ENCODE measurements around the gene EMX1. TPM values are rescaled to one million over a fixed set of nuclear protein-coding genes. Genes with fewer than 3 reads are reported as not detected.

The EMX1 gene
- total RNA-seq, 4 donors from 2014 or later, result 1.1 to 10.0 (median 3.4) TPM; not detected in 1

GRCh38 chr2:72924353-72925240, 7.3 kb downstream of the EMX1 start:
- DNase-seq, result peak in 2 of 3 donors; percentile 1 to 41
- TF ChIP-seq POLR2A (IDR thresholded peaks at IDR 0.05) (no peak), CTCF (IDR thresholded peaks at IDR 0.05) (no peak)
- H3K36me3 ChIP-seq, result no peaks in the 10 kb centered on the region

DNA sequence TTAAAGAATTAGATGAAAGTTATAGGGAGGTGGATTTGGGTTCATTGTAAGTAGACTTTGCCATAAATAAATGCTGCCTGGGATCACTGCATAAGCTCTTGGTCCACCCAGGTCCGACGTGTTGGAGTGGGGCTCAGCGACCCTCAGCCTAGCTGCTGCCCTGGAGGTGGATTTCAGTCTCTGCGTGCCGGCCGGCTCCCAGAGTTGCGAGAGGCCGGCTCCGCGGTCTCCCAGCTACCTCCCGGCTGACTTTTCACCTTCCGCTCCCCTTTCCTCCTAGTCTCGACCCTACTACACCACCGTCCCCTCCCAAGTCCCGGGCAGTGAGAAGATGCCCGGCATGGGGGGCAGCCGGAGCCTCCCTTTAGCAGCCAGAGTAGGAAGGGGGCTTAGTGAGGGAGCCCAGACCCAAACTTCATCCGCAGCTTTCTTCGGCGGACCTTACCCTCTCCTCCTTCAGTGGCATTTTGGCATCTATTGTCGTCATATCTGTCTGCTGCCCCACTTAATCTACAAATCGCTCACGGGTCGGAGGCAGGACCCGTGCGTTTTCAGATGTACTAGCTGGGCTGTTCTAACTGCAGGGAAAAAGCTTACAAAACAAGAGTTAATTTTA, 8.1 kb downstream of the EMX1 start:
- H3K4me1 ChIP-seq, result peaks cover 0 to 19% (median 8%) of the 10 kb centered on the region in 4 donors
- peaks cover 0 to 46% of the 10 kb centered on the region in 2 donors for H3K27me3 ChIP-seq
- no peak for TF ChIP-seq POLR2A (IDR thresholded peaks at IDR 0.05)
- TF ChIP-seq CTCF (IDR thresholded peaks at IDR 0.05), result no peak
- peak in 2 of 3 donors; percentile 12 to 36 for DNase-seq
- no peak overlapping the region for H3K4me3 ChIP-seq
- H3K9me3 ChIP-seq, result no peaks in the 10 kb centered on the region
- no peaks in the 10 kb centered on the region for H3K36me3 ChIP-seq
- H3K27ac ChIP-seq, result no peak overlapping the region

More at GRCh38 chr2:72924353-72925240, 7.3 kb downstream of the EMX1 start:
- H3K27me3 ChIP-seq, result peaks cover 0 to 55% of the 10 kb centered on the region in 2 donors
- H3K27ac ChIP-seq, result no peak overlapping the region
- H3K4me1 ChIP-seq, result peaks cover 3 to 27% (median 14%) of the 10 kb centered on the region in 4 donors
- no peak overlapping the region for H3K4me3 ChIP-seq
- no peaks in the 10 kb centered on the region for H3K9me3 ChIP-seq

DNA sequence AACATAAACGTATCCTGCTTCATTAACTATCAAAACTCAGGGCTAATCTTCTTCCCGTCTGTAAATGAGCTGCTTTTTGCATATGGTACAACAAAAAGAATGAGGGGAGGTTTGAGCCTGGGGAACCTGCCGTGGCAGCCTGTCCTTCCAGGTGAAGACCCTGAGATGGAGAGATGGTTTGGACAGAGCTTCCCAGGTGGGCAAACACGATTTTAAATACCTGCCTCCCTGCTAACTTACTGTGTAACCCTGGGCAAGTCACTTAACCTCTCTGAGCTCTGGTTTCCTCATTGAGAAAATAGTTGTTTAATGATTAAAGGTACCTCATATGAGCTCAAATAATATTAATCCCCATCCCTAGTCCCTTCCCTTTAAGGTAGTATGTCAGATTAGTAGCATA, 9.0 kb downstream of the EMX1 start:
- DNase-seq, result peak in 1 of 3 donors; percentile 3
- TF ChIP-seq CTCF (IDR thresholded peaks at IDR 0.05), result no peak
- TF ChIP-seq POLR2A (IDR thresholded peaks at IDR 0.05), result no peak
- no peak overlapping the region for H3K4me3 ChIP-seq
- no peaks in the 10 kb centered on the region for H3K36me3 ChIP-seq
- H3K4me1 ChIP-seq, result peaks cover 0 to 13% (median 3%) of the 10 kb centered on the region in 4 donors
- H3K27me3 ChIP-seq, result peaks cover 0 to 37% of the 10 kb centered on the region in 2 donors
- no peaks in the 10 kb centered on the region for H3K9me3 ChIP-seq
- H3K27ac ChIP-seq, result no peak overlapping the region

- Histone ChIP-seq H3K4me3 (no peak overlapping the region), H3K27ac (no peak overlapping the region), H3K9me3 (no peaks in the 10 kb centered on the region), H3K4me1 (peaks cover 0 to 13% (median 3%) of the 10 kb centered on the region in 4 donors), H3K27me3 (peaks cover 0 to 31% of the 10 kb centered on the region in 2 donors), H3K36me3 (no peaks in the 10 kb centered on the region)
- TF ChIP-seq POLR2A (IDR thresholded peaks at IDR 0.05), result no peak
- TF ChIP-seq CTCF (IDR thresholded peaks at IDR 0.05), result no peak
- no peak for DNase-seq
These were observed 9.6 kb downstream of the EMX1 start for GRCh38 chr2:72926811-72927465.

All from Peyer's patch (tissue), 4 donors.